D721Med (cell line): ENCODE results near the gene NLRP6.

Experiments
- DNase-seq: peaks from one replicate; pipeline ENCODE4 v3.0.0; 2011; ENCODE audit warnings: low spot score; ENCODE audit not compliant: insufficient read length
- FAIRE-seq: peaks from 2 replicates; lab custom pipeline; 2011; peaks lifted over from hg19 to GRCh38; lab: Jason Lieb, UNC
- TF ChIP-seq, protein P1 (sequence below): IDR thresholded peaks from 2 replicates; pipeline ENCODE4 v1.5.1; 2012; ENCODE audit warnings: mild to moderate bottlenecking, control low read depth; ENCODE audit not compliant: insufficient read depth; ENCODE audit errors: missing control alignments

The NLRP6 gene

DNA sequence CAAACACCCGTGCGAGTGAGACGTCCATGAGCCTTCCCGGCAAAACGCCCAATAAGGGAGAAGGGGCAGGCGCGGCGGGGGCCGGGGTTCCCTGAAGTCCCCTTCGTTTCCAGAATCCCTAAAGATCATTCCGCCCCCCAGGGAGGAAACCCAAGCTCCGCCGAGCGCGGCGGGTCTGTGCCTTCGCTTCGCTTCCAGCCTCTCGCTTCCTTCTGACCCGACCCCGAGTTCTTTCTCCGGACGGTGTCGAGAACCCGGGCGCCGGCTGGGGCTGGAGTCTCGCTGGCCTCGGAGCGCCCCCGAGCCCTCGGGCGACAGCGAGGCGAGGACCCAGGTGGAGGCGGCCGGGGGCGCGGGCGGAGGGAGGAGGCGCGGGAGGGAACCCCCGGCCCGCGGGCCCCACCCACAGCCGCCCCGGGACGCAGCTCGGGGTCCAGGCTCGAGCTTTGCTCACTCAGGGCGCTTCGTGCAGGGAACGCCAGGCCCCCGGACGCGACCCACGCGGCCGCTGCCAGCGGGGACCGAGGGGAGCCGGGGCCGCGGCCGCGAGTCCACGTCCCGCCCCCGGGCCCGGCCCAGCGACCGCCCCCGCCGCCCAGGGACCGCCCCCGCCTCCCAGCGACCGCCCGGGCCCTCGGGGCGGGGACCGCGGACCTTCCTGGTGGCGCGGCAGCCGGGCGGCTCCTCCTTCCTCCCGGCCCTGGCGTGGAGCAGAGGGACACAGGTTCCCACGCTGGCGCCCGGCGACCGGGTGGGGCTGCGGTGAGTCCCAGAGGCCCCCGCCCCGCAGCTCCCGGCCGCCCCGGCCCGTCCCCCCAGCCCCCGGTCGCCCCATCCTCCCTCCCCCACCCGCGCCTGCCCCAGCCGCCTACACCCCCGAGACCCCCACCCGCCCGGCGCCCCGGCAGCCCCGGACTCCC lies 10.5 kb downstream of the NLRP6 start, which contains the start of gene PGGHG:
Gene PGGHG, plus strand, starts transcription at position 649 of the 920 bp plus-strand sequence. CDS start 691 bp downstream, outside the sequence.
- TF ChIP-seq, protein P1, sequence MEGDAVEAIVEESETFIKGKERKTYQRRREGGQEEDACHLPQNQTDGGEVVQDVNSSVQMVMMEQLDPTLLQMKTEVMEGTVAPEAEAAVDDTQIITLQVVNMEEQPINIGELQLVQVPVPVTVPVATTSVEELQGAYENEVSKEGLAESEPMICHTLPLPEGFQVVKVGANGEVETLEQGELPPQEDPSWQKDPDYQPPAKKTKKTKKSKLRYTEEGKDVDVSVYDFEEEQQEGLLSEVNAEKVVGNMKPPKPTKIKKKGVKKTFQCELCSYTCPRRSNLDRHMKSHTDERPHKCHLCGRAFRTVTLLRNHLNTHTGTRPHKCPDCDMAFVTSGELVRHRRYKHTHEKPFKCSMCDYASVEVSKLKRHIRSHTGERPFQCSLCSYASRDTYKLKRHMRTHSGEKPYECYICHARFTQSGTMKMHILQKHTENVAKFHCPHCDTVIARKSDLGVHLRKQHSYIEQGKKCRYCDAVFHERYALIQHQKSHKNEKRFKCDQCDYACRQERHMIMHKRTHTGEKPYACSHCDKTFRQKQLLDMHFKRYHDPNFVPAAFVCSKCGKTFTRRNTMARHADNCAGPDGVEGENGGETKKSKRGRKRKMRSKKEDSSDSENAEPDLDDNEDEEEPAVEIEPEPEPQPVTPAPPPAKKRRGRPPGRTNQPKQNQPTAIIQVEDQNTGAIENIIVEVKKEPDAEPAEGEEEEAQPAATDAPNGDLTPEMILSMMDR: no peak
- DNase-seq (peak; percentile 71), FAIRE-seq (no peak)

DNA sequence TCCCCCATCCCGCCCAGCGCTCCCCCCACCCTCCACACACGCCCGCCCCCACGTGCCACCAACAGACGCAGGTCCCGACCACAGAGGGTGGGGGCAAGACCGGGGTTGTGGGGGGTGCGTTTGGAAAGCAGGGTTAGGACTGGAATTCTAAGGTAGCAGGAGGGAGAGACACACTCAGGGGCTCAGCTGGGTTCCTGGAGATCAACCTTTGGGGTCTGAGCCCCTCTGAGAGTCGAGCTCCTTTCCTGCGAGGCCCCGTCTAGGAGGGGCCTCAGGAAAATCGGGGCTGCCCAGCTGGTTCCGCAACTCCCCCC lies 11.1 kb downstream of the NLRP6 start:
- FAIRE-seq: no peak
- no peak for DNase-seq
- TF ChIP-seq, protein P1: no peak

DNA sequence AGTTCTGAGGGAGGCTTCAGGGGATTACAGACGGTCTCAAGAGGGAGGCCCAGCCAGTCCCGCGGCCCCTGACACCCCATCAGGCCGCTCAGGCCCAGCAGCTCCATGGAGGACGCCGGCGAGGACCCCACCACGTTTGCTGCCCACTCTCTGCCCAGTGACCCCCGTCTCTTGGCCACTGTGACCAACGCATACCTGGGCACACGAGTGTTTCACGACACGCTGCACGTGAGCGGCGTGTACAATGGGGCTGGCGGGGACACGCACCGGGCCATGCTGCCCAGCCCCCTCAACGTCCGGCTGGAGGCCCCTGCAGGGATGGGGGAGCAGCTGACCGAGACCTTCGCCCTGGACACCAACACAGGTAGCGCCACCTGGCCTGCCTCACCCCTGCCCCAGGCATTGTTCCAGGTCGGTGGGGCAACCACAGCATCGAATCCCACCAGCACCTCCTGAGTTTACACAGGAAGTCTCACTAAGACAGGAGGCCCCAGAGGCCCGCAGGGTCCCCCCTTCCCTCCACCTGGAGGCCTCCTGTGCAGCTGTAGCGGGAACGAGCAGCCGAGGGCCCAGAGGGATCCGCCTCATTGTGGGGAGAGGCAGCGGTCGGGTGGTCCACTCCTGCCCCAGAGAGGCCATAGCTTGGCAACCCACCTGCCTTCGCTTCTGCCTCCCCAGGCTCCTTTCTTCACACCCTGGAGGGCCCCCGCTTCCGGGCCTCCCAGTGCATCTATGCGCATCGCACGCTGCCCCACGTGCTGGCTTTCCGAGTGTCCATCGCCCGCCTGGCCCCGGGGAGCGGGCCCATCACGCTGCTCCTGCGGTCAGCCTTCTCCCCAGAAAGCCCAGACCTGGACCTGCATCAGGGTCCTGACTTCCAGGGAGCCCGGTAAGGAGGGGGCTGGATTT lies 11.8 kb downstream of the NLRP6 start:
- TF ChIP-seq, protein P1: no peak
- DNase-seq (no peak), FAIRE-seq (no peak)

DNA sequence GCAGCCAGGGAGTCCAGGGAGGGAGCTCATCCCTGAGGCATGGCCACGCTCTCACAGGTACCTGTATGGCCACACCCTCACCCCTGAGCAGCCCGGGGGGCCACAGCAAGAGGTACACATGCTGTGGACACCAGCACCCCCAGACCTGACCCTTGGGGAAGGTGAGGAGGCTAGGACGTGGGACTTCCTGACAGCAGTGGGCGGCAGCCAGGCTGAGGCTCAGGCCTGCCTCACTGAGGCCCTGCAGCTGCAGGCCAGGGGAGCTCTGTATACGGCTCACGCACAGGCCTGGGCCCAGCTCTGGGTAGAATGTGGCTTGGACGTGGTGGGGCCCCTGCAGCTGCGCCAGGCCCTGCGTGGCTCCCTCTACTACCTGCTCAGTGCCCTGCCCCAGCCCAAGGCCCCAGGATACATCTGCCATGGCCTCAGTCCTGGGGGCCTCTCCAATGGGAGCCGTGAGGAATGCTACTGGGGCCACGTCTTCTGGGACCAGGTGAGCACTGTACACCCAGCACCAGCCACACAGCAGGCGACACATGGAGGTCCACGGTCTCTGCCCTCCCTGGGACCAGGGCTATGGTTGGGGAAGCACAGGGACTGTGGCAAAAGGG lies 12.5 kb downstream of the NLRP6 start:
- TF ChIP-seq, protein P1: no peak
- DNase-seq (no peak), FAIRE-seq (no peak)

DNA sequence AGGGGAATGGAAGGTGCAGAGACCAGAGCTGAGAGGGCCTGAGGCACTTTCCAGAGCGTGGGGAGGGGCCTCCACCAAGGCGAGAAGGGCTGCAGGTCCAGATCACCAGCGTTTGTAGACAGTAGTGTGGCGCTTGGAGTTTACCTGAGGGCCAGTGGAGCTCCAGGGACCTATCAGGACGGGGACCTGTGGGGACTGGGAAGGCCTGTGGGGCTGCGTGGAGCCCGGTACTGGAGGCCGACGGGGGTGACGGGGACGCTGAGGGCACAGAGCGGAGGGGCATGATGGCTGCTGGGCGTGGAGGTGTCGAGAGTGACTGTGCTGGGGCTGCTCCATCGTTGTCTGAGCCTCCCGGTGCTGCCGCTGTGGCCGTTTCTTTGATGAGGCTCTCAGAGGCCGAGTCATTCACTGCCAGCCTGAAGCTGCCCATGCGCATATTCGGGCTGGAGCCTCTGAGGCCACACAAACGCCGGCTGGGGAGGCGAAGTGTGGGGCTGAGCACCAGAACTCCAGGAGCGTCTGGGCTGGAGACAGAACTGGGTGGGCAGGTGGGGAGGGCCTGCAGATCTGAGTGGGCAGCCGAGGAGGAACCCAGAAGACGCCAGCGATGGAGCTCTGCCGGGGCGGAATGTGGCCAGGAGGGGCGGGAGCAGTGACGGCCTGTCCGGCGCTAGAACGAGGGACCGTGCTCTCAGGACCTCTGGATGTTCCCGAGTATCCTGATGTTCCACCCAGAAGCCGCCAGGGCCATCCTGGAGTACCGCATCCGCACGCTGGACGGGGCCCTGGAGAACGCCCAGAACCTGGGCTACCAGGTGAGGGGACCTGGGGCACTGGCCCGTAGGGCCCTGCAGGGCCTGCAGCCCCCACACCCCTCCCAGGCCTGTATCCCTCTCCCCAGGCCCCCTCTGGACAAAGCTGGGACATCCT lies 13.3 kb downstream of the NLRP6 start:
- TF ChIP-seq, protein P1: no peak
- DNase-seq: no peak
- no peak for FAIRE-seq
